GM12878 (cell line): ENCODE measurements around the gene MPV17.

ENCODE experiments used
- CTCF ChIP-seq, 3 experiments: IDR thresholded peaks in 2 of 3; conservative IDR thresholded peaks in 1 of 3; 2 replicates each; pipeline ENCODE4 v1.5.1; 2011; ENCODE audit warnings: low read depth in 3 of 3, low read length in 3 of 3, mild to moderate bottlenecking in 3 of 3, control low read depth in 2 of 3, moderate library complexity in 2 of 3, inconsistent platforms in 1 of 3, mixed read lengths in 1 of 3; ENCODE audit not compliant: control insufficient read depth in 2 of 3, insufficient read depth in 1 of 3; ENCODE audit errors: extremely low read depth in 1 of 3
- ETV6 ChIP-seq, 2 experiments: fragments of 450-650 bp in 1 of 2; IDR thresholded peaks in 1 of 2; conservative IDR thresholded peaks in 1 of 2; 2 replicates each; pipeline ENCODE4 v1.6.1; 2014; ENCODE audit warnings: antibody characterized with exemption in 1 of 2, borderline replicate concordance in 1 of 2, low read depth in 1 of 2, mild to moderate bottlenecking in 1 of 2, moderate library complexity in 1 of 2
- EZH2 ChIP-seq: IDR thresholded peaks from 2 replicates; pipeline ENCODE4 v1.6.1; 2012; ENCODE audit warnings: low read depth, mild to moderate bottlenecking, control low read depth, inconsistent platforms, low read length, borderline replicate concordance; ENCODE audit not compliant: control insufficient read depth
- SREBF1 ChIP-seq: IDR thresholded peaks from 2 replicates; pipeline ENCODE4 v1.6.1; 2012; ENCODE audit warnings: mild to moderate bottlenecking, low read length
- ZBTB4 ChIP-seq: fragments of 450-650 bp; formaldehyde crosslinking; IDR thresholded peaks from 2 replicates; pipeline ENCODE4 v1.4.0; 2022; ENCODE audit warnings: mild to moderate bottlenecking, moderate library complexity

GRCh38 chr2:27323596-27324285, 844 bp upstream of the MPV17 start:
- TF ChIP-seq ETV6 (conservative IDR thresholded peaks at IDR 0.05 in 1 of 2, IDR thresholded peaks at IDR 0.05 in 1 of 2; ENCODE audit: borderline replicate concordance in 1 of 2, low read depth in 1 of 2) (no peak), ZBTB4 (no peak), SREBF1 (no peak), CTCF (IDR thresholded peaks at IDR 0.05 in 2 of 3, conservative IDR thresholded peaks at IDR 0.05 in 1 of 3; ENCODE audit: control insufficient read depth in 2 of 3, extremely low read depth in 1 of 3, insufficient read depth in 1 of 3, low read depth in 3 of 3, low read length in 3 of 3) (no peak), EZH2 (no peak)
